K562 (cell line): ENCODE results near the gene KCNH2. TPM values are rescaled to one million over a fixed set of nuclear protein-coding genes. Genes with fewer than 3 reads are reported as not detected.
A peak's percentile ranks its signal among the peaks of the same experiment; 100 is the strongest.

ENCODE experiments used
- ARHGAP35 ChIP-seq: fragments of 450-650 bp; IDR thresholded peaks from 2 replicates; pipeline ENCODE4 v1.6.1; 2018; ENCODE audit not compliant: partially characterized antibody
- FOSL1 ChIP-seq: fragments of 200-800 bp; sonication (Bioruptor generic); conservative IDR thresholded peaks from 2 replicates; pipeline ENCODE4 v1.6.1; 2016; ENCODE audit warnings: missing genetic modification characterization, missing compliant biosample characterization
- FOXJ2 ChIP-seq: fragments of 200-800 bp; sonication (Bioruptor generic); IDR thresholded peaks from 2 replicates; pipeline ENCODE4 v1.6.1; 2016; ENCODE audit warnings: missing genetic modification characterization, missing compliant biosample characterization
- GMEB1 ChIP-seq: fragments of 250-450 bp; sonication (Bioruptor Pico); IDR thresholded peaks from 2 replicates; pipeline ENCODE4 v1.4.0; 2020; ENCODE audit warnings: mild to moderate bottlenecking
- HMG20B ChIP-seq: fragments of 250-450 bp; sonication (Bioruptor Pico); IDR thresholded peaks from 2 replicates; pipeline ENCODE4 v1.5.0; 2021; ENCODE audit warnings: mild to moderate bottlenecking
- KDM4B ChIP-seq, 2 experiments: fragments of 450-650 bp in 1 of 2; sonication (generic) in 1 of 2; IDR thresholded peaks; 2 replicates each; pipeline ENCODE4 v1.6.1; 2016 to 2017; ENCODE audit warnings: borderline replicate concordance in 2 of 2, antibody characterized with exemption in 1 of 2, low read depth in 1 of 2, mild to moderate bottlenecking in 1 of 2
- MYNN ChIP-seq, 2 experiments: sonication (generic); formaldehyde crosslinking in 1 of 2; IDR thresholded peaks; 2 replicates each; pipeline versions ENCODE4 v1.5.0 to v1.6.1; 2016 to 2020; ENCODE audit warnings: antibody characterized with exemption in 1 of 2, missing genetic modification reagents in 1 of 2
- NFE2L1 ChIP-seq: fragments of 450-650 bp; IDR thresholded peaks from 2 replicates; pipeline ENCODE4 v1.6.1; 2016; ENCODE audit warnings: missing genetic modification characterization, low read depth, mild to moderate bottlenecking, missing compliant biosample characterization, moderate library complexity, borderline replicate concordance
- NONO ChIP-seq, 2 experiments: fragments of 200-400 bp in 1 of 2; fragments of 450-650 bp in 1 of 2; formaldehyde crosslinking in 1 of 2; IDR thresholded peaks; 2 replicates each; pipeline ENCODE4 v1.6.1; 2017; ENCODE audit warnings: low read depth in 2 of 2, mild to moderate bottlenecking in 2 of 2, moderate library complexity in 2 of 2, low read length in 1 of 2
- NRF1 ChIP-seq, 2 experiments: fragments of 450-650 bp; IDR thresholded peaks in 1 of 2; conservative IDR thresholded peaks in 1 of 2; 2 replicates each; pipeline ENCODE4 v1.6.1; 2014; ENCODE audit warnings: mild to moderate bottlenecking in 2 of 2
- PHF8 ChIP-seq: fragments of 200-600 bp; sonication (generic); IDR thresholded peaks from 2 replicates; pipeline ENCODE4 v1.6.1; 2012; ENCODE audit warnings: mixed run types, mild to moderate bottlenecking, inconsistent platforms, low read length, moderate library complexity, borderline replicate concordance
- PTRF ChIP-seq: fragments of 450-650 bp; IDR thresholded peaks from 2 replicates; pipeline ENCODE4 v1.6.1; 2016; ENCODE audit warnings: mild to moderate bottlenecking, missing genetic modification characterization, missing compliant biosample characterization
- RB1 ChIP-seq: fragments of 450-650 bp; IDR thresholded peaks from 2 replicates; pipeline ENCODE4 v1.6.1; 2017; ENCODE audit warnings: low read depth, mild to moderate bottlenecking
- SRSF1 ChIP-seq: fragments of 200-400 bp; formaldehyde crosslinking; IDR thresholded peaks from 2 replicates; pipeline ENCODE4 v1.6.1; 2017; ENCODE audit warnings: mild to moderate bottlenecking, low read depth, low read length, moderate library complexity
- TCF3 ChIP-seq: sonication (generic); formaldehyde crosslinking; IDR thresholded peaks from 2 replicates; pipeline ENCODE4 v1.4.0; 2020; ENCODE audit warnings: mild to moderate bottlenecking, missing genetic modification reagents
- YBX1 ChIP-seq: fragments of 450-650 bp; IDR thresholded peaks from 2 replicates; pipeline ENCODE4 v1.7.1; 2016; ENCODE audit warnings: mild to moderate bottlenecking
- YY1 ChIP-seq, 3 experiments: IDR thresholded peaks; 2 replicates each; pipeline ENCODE4 v1.6.1; 2011; ENCODE audit warnings: low read length in 2 of 3, mild to moderate bottlenecking in 2 of 3, moderate library complexity in 2 of 3, borderline replicate concordance in 1 of 3, control low read depth in 1 of 3, low read depth in 1 of 3; ENCODE audit not compliant: insufficient read depth in 3 of 3, insufficient replicate concordance in 2 of 3, control insufficient read depth in 1 of 3, insufficient read length in 1 of 3; ENCODE audit errors: extremely low read depth in 1 of 3
- ZBTB2 ChIP-seq: fragments of 450-650 bp; IDR thresholded peaks from 2 replicates; pipeline ENCODE4 v1.6.1; 2016; ENCODE audit warnings: antibody characterized with exemption
- ZBTB8A ChIP-seq: fragments of 450-650 bp; IDR thresholded peaks from 2 replicates; pipeline ENCODE4 v1.6.1; 2018; ENCODE audit warnings: mild to moderate bottlenecking, moderate library complexity; ENCODE audit not compliant: partially characterized antibody
- ZHX1 ChIP-seq: fragments of 150-350 bp; conservative IDR thresholded peaks from 2 replicates; pipeline ENCODE4 v1.6.1; 2014; ENCODE audit warnings: low read length
- polyA plus RNA-seq, 8 experiments: library from polyadenylated mRNA; depleted of rRNA in 4 of 8; stranded (reverse) in 5 of 8; unstranded in 3 of 8; fragments of >200 nt; fragmentation: Nextera tagmentation in 2 of 8; fragmentation: Illumina TruSeq in 1 of 8; extraction: Ambion mirVana in 2 of 8; extraction: Trizol in 1 of 8; gene quantifications; 2 replicates each; pipeline versions ENCODE4 v1.2.1 to v1.2.3, GENCODE V29; 2011 to 2014; ENCODE audit warnings: inconsistent platforms in 1 of 8, missing spikeins in 1 of 8
- total RNA-seq, 7 experiments: library from RNA; depleted of rRNA in 6 of 7; stranded (reverse); fragments of >200 nt in 6 of 7; fragmentation: Illumina TruSeq in 2 of 7; extraction: Trizol in 2 of 7; gene quantifications; 2 replicates each; pipeline versions ENCODE4 v1.2.1 to v1.2.3, GENCODE V29; 2011 to 2021; ENCODE audit warnings: low replicate concordance in 1 of 7

Gene KCNH2
- total and polyA plus RNA-seq, 9 of the 15 experiments (the other 6 are each of a cell fraction or from before 2014, with no cell fraction given) = 18.1 to 368 (median 218) TPM

GRCh38 chr7:151017953-151018420 lies 39.9 kb upstream of the KCNH2 start (continued):
- TF ChIP-seq FOXJ2 (tag) (0 out of 2 replicates have a peak, but pooled peaks have one; percentile 44), PTRF (no peak), ARHGAP35 (no peak), NFE2L1 (no peak), FOSL1 (0 out of 2 replicates have a peak, but pooled peaks have one; percentile 16), GMEB1 (CRISPR knock-in tag) (no peak), TCF3 (peak; percentile 41; the same call in 1 of the 2 replicates), YY1 (IDR thresholded peaks at IDR 0.05; ENCODE audit: borderline replicate concordance in 1 of 3, control insufficient read depth in 1 of 3, extremely low read depth in 1 of 3, insufficient read depth in 3 of 3, insufficient read length in 1 of 3, insufficient replicate concordance in 2 of 3, low read depth in 1 of 3, low read length in 2 of 3) (peak in 2 of 3 experiments; percentile 63 to 67), SRSF1 (peak; percentile 84; the same call in 1 of the 2 replicates), ZBTB8A (no peak), PHF8 (peak; percentile 54; the same call in 1 of the 2 replicates), HMG20B (CRISPR knock-in tag) (no peak), MYNN (IDR thresholded peaks at IDR 0.05) (peak; percentile 80; the same call in 1 of the 2 replicates), MYNN (CRISPR knock-in tag; IDR thresholded peaks at IDR 0.05) (no peak), ZBTB2 (peak; percentile 76; the same call in 1 of the 2 replicates), RB1 (peak; percentile 88), ZHX1 (no peak), YBX1 (no peak), NONO (IDR thresholded peaks at IDR 0.05; ENCODE audit: low read depth in 2 of 2, low read length in 1 of 2) (peak in 1 of 2 experiments; percentile 58; a peak in 1 of 4 replicates), KDM4B (IDR thresholded peaks at IDR 0.05; ENCODE audit: borderline replicate concordance in 2 of 2, low read depth in 1 of 2) (peak in 1 of 2 experiments; percentile 82; a peak in 2 of 4 replicates), NRF1 (conservative IDR thresholded peaks at IDR 0.05 in 1 of 2, IDR thresholded peaks at IDR 0.05 in 1 of 2) (peak; percentile 41 to 55; a peak in 2 of 4 replicates)
